ENCODE results near the gene ZNF236. TPM values are rescaled to one million over a fixed set of nuclear protein-coding genes. Genes with fewer than 3 reads are reported as not detected.
"Not testable (repeated sequence)": the region's sequence is repeated elsewhere in the genome, so short reads cannot be mapped to it uniquely, and the experiment has no call there.

Gene ZNF236
- 18.1 and 20.4 TPM in 2 replicates for total RNA-seq
- long read RNA-seq, partial matches to known transcripts: 13 of 20 reads
- long read RNA-seq, other reads (novel, unspliced or antisense): 6 of 20 reads

GRCh38 chr18:76822506-76823160 is at the start of gene ZNF236:
Gene ZNF236, plus strand, starts transcription at chr18:76822557. Its CDS starts 51 bp downstream, at chr18:76822608.
- peaks cover 47% of the 10 kb centered on the region for H3K4me1 Mint-ChIP-seq (ENCODE audit: unreplicated experiment)

GRCh38 chr18:76772665-76773064 is 49.7 kb upstream of the ZNF236 start:
- no peaks in the 10 kb centered on the region for H3K4me1 Mint-ChIP-seq (ENCODE audit: unreplicated experiment)
- H3K9me3 Mint-ChIP-seq (ENCODE audit: unreplicated experiment): peaks cover 12% of the 10 kb centered on the region
- no peak for DNase-seq (ENCODE audit: extremely low spot score, unreplicated experiment)
- no peak overlapping the region for H3K4me3 Mint-ChIP-seq (ENCODE audit: unreplicated experiment)
- H3K36me3 Mint-ChIP-seq (ENCODE audit: unreplicated experiment): no peaks in the 10 kb centered on the region
- no peak overlapping the region for H3K27ac Mint-ChIP-seq (ENCODE audit: unreplicated experiment)
- no peak for TF ChIP-seq CTCF (IDR thresholded peaks at IDR 0.05)
- H3K27me3 Mint-ChIP-seq (ENCODE audit: unreplicated experiment): peaks cover 9% of the 10 kb centered on the region

More at GRCh38 chr18:76822506-76823160, at the start of gene ZNF236:
- H3K4me3 Mint-ChIP-seq (ENCODE audit: unreplicated experiment): peak within 1 kb of the TSS; percentile 88
- H3K27me3 Mint-ChIP-seq (ENCODE audit: unreplicated experiment): no peaks in the 10 kb centered on the region
- no peaks in the 10 kb centered on the region for H3K36me3 Mint-ChIP-seq (ENCODE audit: unreplicated experiment)
- no peaks in the 10 kb centered on the region for H3K9me3 Mint-ChIP-seq (ENCODE audit: unreplicated experiment)
- no peak for TF ChIP-seq CTCF (IDR thresholded peaks at IDR 0.05)
- H3K27ac Mint-ChIP-seq (ENCODE audit: unreplicated experiment): peak within 1 kb of the TSS; percentile 89
- DNase-seq (ENCODE audit: extremely low spot score, unreplicated experiment): peak; percentile 89

- H3K36me3 Mint-ChIP-seq (ENCODE audit: unreplicated experiment); H3K4me3 Mint-ChIP-seq (ENCODE audit: unreplicated experiment); H3K9me3 Mint-ChIP-seq (ENCODE audit: unreplicated experiment); H3K27ac Mint-ChIP-seq (ENCODE audit: unreplicated experiment); DNase-seq (ENCODE audit: extremely low spot score, unreplicated experiment); H3K4me1 Mint-ChIP-seq (ENCODE audit: unreplicated experiment): not testable (repeated sequence)
- peaks cover 14% of the 10 kb centered on the region for H3K27me3 Mint-ChIP-seq (ENCODE audit: unreplicated experiment)
Observed at GRCh38 chr18:76777036-76777435, 45.3 kb upstream of the ZNF236 start.

GRCh38 chr18:76783786-76784484 is 38.4 kb upstream of the ZNF236 start:
- Mint-ChIP-seq H3K27ac (ENCODE audit: unreplicated experiment) (no peak overlapping the region), H3K4me1 (ENCODE audit: unreplicated experiment) (no peaks in the 10 kb centered on the region), H3K36me3 (ENCODE audit: unreplicated experiment) (no peaks in the 10 kb centered on the region), H3K4me3 (ENCODE audit: unreplicated experiment) (no peak overlapping the region), H3K27me3 (ENCODE audit: unreplicated experiment) (peaks cover 12% of the 10 kb centered on the region), H3K9me3 (ENCODE audit: unreplicated experiment) (no peaks in the 10 kb centered on the region)
- TF ChIP-seq CTCF (IDR thresholded peaks at IDR 0.05): no peak
- DNase-seq (ENCODE audit: extremely low spot score, unreplicated experiment): no peak

- Mint-ChIP-seq H3K9me3 (ENCODE audit: unreplicated experiment) (no peaks in the 10 kb centered on the region), H3K4me3 (ENCODE audit: unreplicated experiment) (no peak overlapping the region), H3K27me3 (ENCODE audit: unreplicated experiment) (peaks cover 2% of the 10 kb centered on the region), H3K36me3 (ENCODE audit: unreplicated experiment) (no peaks in the 10 kb centered on the region), H3K4me1 (ENCODE audit: unreplicated experiment) (no peaks in the 10 kb centered on the region), H3K27ac (ENCODE audit: unreplicated experiment) (no peak overlapping the region)
- no peak for TF ChIP-seq CTCF (IDR thresholded peaks at IDR 0.05)
- DNase-seq (ENCODE audit: extremely low spot score, unreplicated experiment): no peak
Observed at GRCh38 chr18:76785872-76786271, 36.5 kb upstream of the ZNF236 start.
